K562 (cell line): Measurements from ENCODE around the gene PDIA4. TPM values are rescaled to one million over a fixed set of nuclear protein-coding genes. Genes with fewer than 3 reads are reported as not detected.

ENCODE experiments used
- ADNP ChIP-seq: fragments of 200-800 bp; sonication (Bioruptor generic); IDR thresholded peaks from 2 replicates; pipeline ENCODE4 v1.6.1; 2016; ENCODE audit warnings: missing genetic modification characterization, missing compliant biosample characterization
- C11orf30 ChIP-seq: fragments of 450-650 bp; IDR thresholded peaks from 2 replicates; pipeline ENCODE4 v1.6.1; 2016; ENCODE audit warnings: low read depth, mild to moderate bottlenecking
- CEBPB ChIP-seq: fragments of 450-650 bp; IDR thresholded peaks from 2 replicates; pipeline ENCODE4 v1.6.1; 2016; ENCODE audit warnings: missing genetic modification characterization, missing compliant biosample characterization
- CREB3L1 ChIP-seq: fragments of 450-650 bp; IDR thresholded peaks from 2 replicates; pipeline ENCODE4 v1.6.1; 2014; ENCODE audit warnings: low read depth, mild to moderate bottlenecking, moderate library complexity, borderline replicate concordance
- EZH2 ChIP-seq: IDR thresholded peaks from 2 replicates; pipeline ENCODE4 v1.6.1; 2012; ENCODE audit warnings: low read depth, mild to moderate bottlenecking, inconsistent platforms, low read length, borderline replicate concordance
- FOXM1 ChIP-seq, 2 experiments: fragments of 450-650 bp in 1 of 2; sonication (generic) in 1 of 2; formaldehyde crosslinking in 1 of 2; IDR thresholded peaks; 2 replicates each; pipeline versions ENCODE4 v1.6.1 to v1.9.0; 2017 to 2022; ENCODE audit warnings: low read depth in 2 of 2, mild to moderate bottlenecking in 2 of 2, missing genetic modification reagents in 1 of 2, moderate library complexity in 1 of 2
- GTF2A2 ChIP-seq: IDR thresholded peaks from 2 replicates; pipeline ENCODE4 v1.6.1; 2016; ENCODE audit warnings: mild to moderate bottlenecking, missing genetic modification characterization, missing compliant biosample characterization
- HIVEP1 ChIP-seq: fragments of 250-450 bp; sonication (Bioruptor Pico); IDR thresholded peaks from 2 replicates; pipeline ENCODE4 v1.4.0; 2020; ENCODE audit warnings: mild to moderate bottlenecking
- IRF9 ChIP-seq: fragments of 450-650 bp; IDR thresholded peaks from 2 replicates; pipeline ENCODE4 v1.6.1; 2016; ENCODE audit warnings: missing biosample characterization, missing genetic modification characterization
- MAFF ChIP-seq: IDR thresholded peaks from 2 replicates; pipeline ENCODE4 v1.6.1; 2012; ENCODE audit warnings: low read length, improper control_type of control experiment
- MEIS2 ChIP-seq: fragments of 450-650 bp; IDR thresholded peaks from 2 replicates; pipeline ENCODE4 v1.6.1; 2014; ENCODE audit warnings: mild to moderate bottlenecking; ENCODE audit not compliant: partially characterized antibody
- PHF8 ChIP-seq: fragments of 200-600 bp; sonication (generic); IDR thresholded peaks from 2 replicates; pipeline ENCODE4 v1.6.1; 2012; ENCODE audit warnings: mixed run types, mild to moderate bottlenecking, inconsistent platforms, low read length, moderate library complexity, borderline replicate concordance
- RAD21 ChIP-seq, 2 experiments: fragments of 250-450 bp in 1 of 2; fragments of 450-650 bp in 1 of 2; sonication (Bioruptor Pico) in 1 of 2; formaldehyde crosslinking in 1 of 2; IDR thresholded peaks in 1 of 2; conservative IDR thresholded peaks in 1 of 2; 2 replicates each; pipeline versions ENCODE4 v1.4.0 to v1.8.0; 2020 to 2022; ENCODE audit warnings: mild to moderate bottlenecking in 2 of 2, moderate library complexity in 1 of 2
- RAD51 ChIP-seq: fragments of 450-650 bp; IDR thresholded peaks from 2 replicates; pipeline ENCODE4 v1.7.1; 2016; ENCODE audit warnings: low read depth, mild to moderate bottlenecking, borderline replicate concordance
- RB1 ChIP-seq: fragments of 450-650 bp; IDR thresholded peaks from 2 replicates; pipeline ENCODE4 v1.6.1; 2017; ENCODE audit warnings: low read depth, mild to moderate bottlenecking
- SNRNP70 ChIP-seq: fragments of 200-400 bp; formaldehyde crosslinking; optimal IDR thresholded peaks from 2 replicates; pipeline ENCODE3; 2017; ENCODE audit warnings: low read depth, low read length
- TEAD1 ChIP-seq, 2 experiments: fragments of 450-650 bp in 1 of 2; sonication (generic) in 1 of 2; formaldehyde crosslinking; IDR thresholded peaks; 2 replicates each; pipeline versions ENCODE4 v1.4.0 to v1.8.0; 2020 to 2022; ENCODE audit warnings: mild to moderate bottlenecking in 2 of 2, missing genetic modification reagents in 1 of 2
- WHSC1 ChIP-seq: IDR thresholded peaks from one replicate; pipeline ENCODE4 v1.6.1; 2012; ENCODE audit warnings: low read length, control low read depth, inconsistent platforms
- ZNF124 ChIP-seq: sonication (generic); formaldehyde crosslinking; IDR thresholded peaks from 2 replicates; pipeline ENCODE4 v1.8.1; 2022; ENCODE audit warnings: missing genetic modification reagents
- ZNF174 ChIP-seq: fragments of 250-450 bp; sonication (Bioruptor Pico); IDR thresholded peaks from 2 replicates; pipeline ENCODE4 v1.4.0; 2020; ENCODE audit warnings: mild to moderate bottlenecking
- ZNF347 ChIP-seq: fragments of 450-650 bp; formaldehyde crosslinking; IDR thresholded peaks from 2 replicates; pipeline ENCODE4 v1.4.0; 2020; ENCODE audit warnings: low read depth, mild to moderate bottlenecking, moderate library complexity
- ZNF436 ChIP-seq: fragments of 250-450, 450-650 bp; sonication (Bioruptor Pico); formaldehyde crosslinking; IDR thresholded peaks from 2 replicates; pipeline ENCODE4 v1.7.0; 2020; ENCODE audit warnings: mild to moderate bottlenecking
- ZNF583 ChIP-seq: fragments of 250-450 bp; sonication (Bioruptor Pico); IDR thresholded peaks from 2 replicates; pipeline ENCODE4 v1.4.0; 2020
- ZNF639 ChIP-seq, 2 experiments: fragments of 200-800 bp in 1 of 2; sonication (Bioruptor generic) in 1 of 2; sonication (generic) in 1 of 2; formaldehyde crosslinking in 1 of 2; IDR thresholded peaks in 1 of 2; conservative IDR thresholded peaks in 1 of 2; 2 replicates each; pipeline versions ENCODE4 v1.5.0 to v1.6.1; 2016 to 2020; ENCODE audit warnings: missing compliant biosample characterization in 1 of 2, missing genetic modification characterization in 1 of 2, missing genetic modification reagents in 1 of 2
- polyA plus RNA-seq, 8 experiments: library from polyadenylated mRNA; depleted of rRNA in 4 of 8; stranded (reverse) in 5 of 8; unstranded in 3 of 8; fragments of >200 nt; fragmentation: Nextera tagmentation in 2 of 8; fragmentation: Illumina TruSeq in 1 of 8; extraction: Ambion mirVana in 2 of 8; extraction: Trizol in 1 of 8; gene quantifications; 2 replicates each; pipeline versions ENCODE4 v1.2.1 to v1.2.3, GENCODE V29; 2011 to 2014; ENCODE audit warnings: inconsistent platforms in 1 of 8, missing spikeins in 1 of 8
- total RNA-seq, 7 experiments: library from RNA; depleted of rRNA in 6 of 7; stranded (reverse); fragments of >200 nt in 6 of 7; fragmentation: Illumina TruSeq in 2 of 7; extraction: Trizol in 2 of 7; gene quantifications; 2 replicates each; pipeline versions ENCODE4 v1.2.1 to v1.2.3, GENCODE V29; 2011 to 2021; ENCODE audit warnings: low replicate concordance in 1 of 7

PDIA4 gene
- total and polyA plus RNA-seq, 9 of the 15 experiments (the other 6 are each of a cell fraction or from before 2014, with no cell fraction given): 9.1 to 175 (median 146) TPM

GRCh38 chr7:148962823-148963582 lies 65.3 kb downstream of the PDIA4 start (continued):
- TF ChIP-seq ZNF639 (CRISPR knock-in tag; conservative IDR thresholded peaks at IDR 0.05 in 1 of 2, IDR thresholded peaks at IDR 0.05 in 1 of 2) (0 out of 4 replicates have a peak, but pooled peaks of 1 of the 2 experiments have one; percentile 38), ZNF583 (CRISPR knock-in tag) (no peak), PHF8 (peak; percentile 32; the same call in 1 of the 2 replicates), ZNF436 (CRISPR knock-in tag) (no peak), EZH2 (no peak), CEBPB (tag) (no peak), C11orf30 (no peak; the same call in 1 of the 2 replicates), MEIS2 (peak; percentile 10), RAD21 (CRISPR knock-in tag; conservative IDR thresholded peaks at IDR 0.05 in 1 of 2, IDR thresholded peaks at IDR 0.05 in 1 of 2) (peak; percentile 95 to 96), TEAD1 (CRISPR knock-in tag; IDR thresholded peaks at IDR 0.05) (peak in 1 of 2 experiments; percentile 8; a peak in 1 of 4 replicates), IRF9 (no peak), ZNF174 (CRISPR knock-in tag) (peak; percentile 52; the same call in 1 of the 2 replicates), ZNF347 (CRISPR knock-in tag) (no peak), CREB3L1 (no peak), WHSC1 (no peak), GTF2A2 (tag) (peak; percentile 37; the same call in 1 of the 2 replicates), FOXM1 (IDR thresholded peaks at IDR 0.05; ENCODE audit: low read depth) (peak; percentile 9), FOXM1 (CRISPR knock-in tag; IDR thresholded peaks at IDR 0.05; ENCODE audit: low read depth) (no peak), HIVEP1 (no peak), ZNF124 (no peak), SNRNP70 (no peak), RB1 (peak; percentile 64), ADNP (tag) (peak; percentile 65; the same call in 1 of the 2 replicates), MAFF (no peak), RAD51 (no peak; the same call in 1 of the 2 replicates)
